22Rv1 (cell line): Measurements from ENCODE around the gene MEG3.

ENCODE experiments used
- H3K27ac ChIP-seq: fragments of 450-650 bp; 2 replicates; pipeline ENCODE4 v1.5.1; 2017
- CTCF ChIP-seq: fragments of 450-650 bp; IDR thresholded peaks from 2 replicates; pipeline ENCODE4 v1.5.1; 2017; ENCODE audit warnings: mild to moderate bottlenecking
- ZFX ChIP-seq: fragments of 450-650 bp; IDR thresholded peaks from 2 replicates; pipeline ENCODE4 v1.6.1; 2017; ENCODE audit warnings: antibody characterized with exemption, borderline replicate concordance

Gene MEG3

GRCh38 chr14:100887728-100888335 is 61.9 kb downstream of the MEG3 start:
- H3K27ac ChIP-seq = no peak overlapping the region
- TF ChIP-seq ZFX (no peak), CTCF (no peak)

- TF ChIP-seq ZFX = no peak
- no peak for TF ChIP-seq CTCF
- no peak overlapping the region for H3K27ac ChIP-seq
These were observed 62.9 kb downstream of the MEG3 start for GRCh38 chr14:100888789-100889315.

GRCh38 chr14:100889641-100890040 is 63.7 kb downstream of the MEG3 start:
- H3K27ac ChIP-seq = no peak overlapping the region
- TF ChIP-seq CTCF = no peak
- no peak for TF ChIP-seq ZFX

- no peak for TF ChIP-seq ZFX
- no peak for TF ChIP-seq CTCF
- H3K27ac ChIP-seq = no peak overlapping the region
These were observed 64.3 kb downstream of the MEG3 start for GRCh38 chr14:100890061-100890850.

GRCh38 chr14:100891051-100891450 is 65.1 kb downstream of the MEG3 start:
- H3K27ac ChIP-seq = no peak overlapping the region
- TF ChIP-seq CTCF (no peak), ZFX (no peak)

GRCh38 chr14:100891501-100892445 is 65.9 kb downstream of the MEG3 start:
- TF ChIP-seq CTCF = no peak
- TF ChIP-seq ZFX = no peak
- no peak overlapping the region for H3K27ac ChIP-seq
